HepG2 (cell line): Measurements from ENCODE around the gene SH2B2. TPM values are rescaled to one million over a fixed set of nuclear protein-coding genes. Genes with fewer than 3 reads are reported as not detected.
A peak's percentile ranks its signal among the peaks of the same experiment; 100 is the strongest.

Source experiments
- BCLAF1 ChIP-seq: fragments of 450-650 bp; IDR thresholded peaks from 2 replicates; pipeline ENCODE4 v1.6.1; 2017; ENCODE audit warnings: mild to moderate bottlenecking
- CREB3 ChIP-seq: sonication (generic); formaldehyde crosslinking; IDR thresholded peaks from 2 replicates; pipeline ENCODE4 v1.5.0; 2020; ENCODE audit warnings: missing genetic modification reagents
- FOXP1 ChIP-seq, 2 experiments: fragments of 450-650 bp in 1 of 2; IDR thresholded peaks; 2 replicates each; pipeline ENCODE4 v1.6.1; 2017 to 2018; ENCODE audit warnings: antibody characterized with exemption in 1 of 2
- GFI1 ChIP-seq: sonication (generic); formaldehyde crosslinking; IDR thresholded peaks from 2 replicates; pipeline ENCODE4 v1.5.0; 2020; ENCODE audit warnings: missing genetic modification reagents, mild to moderate bottlenecking, borderline replicate concordance
- KLF9 ChIP-seq: IDR thresholded peaks from 2 replicates; pipeline ENCODE4 v1.6.1; 2016; ENCODE audit warnings: low read depth
- MEF2D ChIP-seq: sonication (generic); formaldehyde crosslinking; IDR thresholded peaks from 2 replicates; pipeline ENCODE4 v1.5.1; 2020; ENCODE audit warnings: mild to moderate bottlenecking, missing genetic modification reagents
- REST ChIP-seq, 2 experiments: IDR thresholded peaks; 2 replicates each; pipeline ENCODE4 v1.6.1; 2011 to 2012; ENCODE audit warnings: low read length in 2 of 2, borderline replicate concordance in 1 of 2, low read depth in 1 of 2, mild to moderate bottlenecking in 1 of 2, moderate library complexity in 1 of 2
- SRSF4 ChIP-seq: fragments of 200-400 bp; formaldehyde crosslinking; IDR thresholded peaks from one replicate; pipeline ENCODE4 v1.6.1; 2018; ENCODE audit warnings: mild to moderate bottlenecking, low read depth, low read length, moderate library complexity; ENCODE audit not compliant: poor library complexity, severe bottlenecking
- ZNF142 ChIP-seq: sonication (generic); formaldehyde crosslinking; IDR thresholded peaks from 2 replicates; pipeline ENCODE4 v1.4.0; 2020; ENCODE audit warnings: missing genetic modification reagents
- ZNF432 ChIP-seq: sonication (generic); formaldehyde crosslinking; IDR thresholded peaks from 2 replicates; pipeline ENCODE4 v1.5.0; 2020; ENCODE audit warnings: missing genetic modification reagents, mild to moderate bottlenecking, borderline replicate concordance
- ZNF451 ChIP-seq: sonication (generic); formaldehyde crosslinking; IDR thresholded peaks from 2 replicates; pipeline ENCODE4 v1.5.0; 2020; ENCODE audit warnings: mild to moderate bottlenecking, missing genetic modification reagents
- ZNF564 ChIP-seq: sonication (generic); formaldehyde crosslinking; IDR thresholded peaks from 2 replicates; pipeline ENCODE4 v1.8.1; 2023; ENCODE audit warnings: mild to moderate bottlenecking, missing genetic modification reagents
- ZNF576 ChIP-seq: sonication (generic); formaldehyde crosslinking; IDR thresholded peaks from 2 replicates; pipeline ENCODE4 v1.4.0; 2020; ENCODE audit warnings: mild to moderate bottlenecking, missing genetic modification reagents
- ZNF644 ChIP-seq: IDR thresholded peaks from 2 replicates; pipeline ENCODE4 v1.6.1; 2016; ENCODE audit warnings: low read depth
- polyA plus RNA-seq, 8 experiments: library from polyadenylated mRNA; depleted of rRNA in 3 of 8; stranded (reverse) in 7 of 8; unstranded in 1 of 8; fragments of >200 nt; fragmentation: Illumina TruSeq in 4 of 8; extraction: Trizol in 4 of 8; gene quantifications; 2 replicates each; pipeline versions ENCODE4 v1.2.1 to v1.2.3, GENCODE V29; 2011 to 2016; ENCODE audit warnings: low read depth in 4 of 8, missing spikeins in 1 of 8, mixed read lengths in 1 of 8; ENCODE audit not compliant: insufficient read depth in 1 of 8
- total RNA-seq, 5 experiments: library from RNA; depleted of rRNA; stranded (reverse); fragments of >200 nt; fragmentation: Illumina TruSeq; extraction: Trizol; gene quantifications; 2 replicates each; pipeline ENCODE4 v1.2.3, GENCODE V29; 2016; ENCODE audit warnings: low read depth in 1 of 5

SH2B2 gene
- total and polyA plus RNA-seq, 2 of the 13 experiments (the other 11 are each of a cell fraction or from before 2014, with no cell fraction given): 0.46 to 1.3 TPM

- TF ChIP-seq KLF9: no peak
- no peak; the same call in 1 of the 2 replicates for TF ChIP-seq ZNF576 (CRISPR knock-in tag)
- no peak for TF ChIP-seq ZNF564 (CRISPR knock-in tag)
- TF ChIP-seq FOXP1 (IDR thresholded peaks at IDR 0.05): no peak
- TF ChIP-seq FOXP1 (CRISPR knock-in tag; IDR thresholded peaks at IDR 0.05): no peak
- no peak for TF ChIP-seq MEF2D (CRISPR knock-in tag)
- TF ChIP-seq GFI1 (CRISPR knock-in tag): no peak
- no peak for TF ChIP-seq REST (IDR thresholded peaks at IDR 0.05; ENCODE audit: borderline replicate concordance in 1 of 2, low read depth in 1 of 2, low read length in 2 of 2)
- TF ChIP-seq SRSF4: no peak
- no peak for TF ChIP-seq CREB3 (CRISPR knock-in tag)
- no peak for TF ChIP-seq ZNF644 (CRISPR knock-in tag)
- no peak for TF ChIP-seq ZNF432 (CRISPR knock-in tag)
- TF ChIP-seq ZNF142: no peak
- peak; percentile 68; the same call in 1 of the 2 replicates for TF ChIP-seq ZNF451 (CRISPR knock-in tag)
- no peak for TF ChIP-seq BCLAF1
These were observed 14.4 kb upstream of the SH2B2 start (continued) for GRCh38 chr7:102272075-102272916.
